A673 (cell line): Measurements from ENCODE around the gene PAAF1. TPM values are rescaled to one million over a fixed set of nuclear protein-coding genes. Genes with fewer than 3 reads are reported as not detected.

Experiments used
- BruUV-seq: library from RNA; stranded (reverse); fragments of 400-500 nt; replicated peaks from 2 replicates; lab custom pipeline; 2021; lab: Mats Ljungman, UMichigan
- CTCF ChIA-PET: fragments of 300-600 bp; sonication (Branson Sonifier 250); formaldehyde crosslinking; loops from one replicate; lab custom pipeline; 2022; ENCODE audit warnings: antibody characterized with exemption; lab: Charles Lee
- POLR2A ChIA-PET: fragments of 300-600 bp; sonication (Branson Sonifier 250); formaldehyde crosslinking; loops from one replicate; lab custom pipeline; 2022; ENCODE audit warnings: antibody characterized with exemption; ENCODE audit not compliant: low non-redundant PET; lab: Charles Lee
- DNase-seq: peaks from one replicate; pipeline ENCODE4 v3.0.0-alpha.2; 2015; ENCODE audit warnings: low spot score
- H3K27ac ChIP-seq: fragments of 200-600 bp; sonication (generic); 2 replicates; pipeline ENCODE4 v1.5.1; 2016; ENCODE audit warnings: mixed run types, low read depth, mild to moderate bottlenecking, mixed read lengths, antibody characterized with exemption, low read length; ENCODE audit not compliant: poor library complexity, severe bottlenecking
- H3K27me3 ChIP-seq: fragments of 200-600 bp; sonication (generic); replicated peaks from 2 replicates; pipeline ENCODE4 v1.6.1; 2017; ENCODE audit warnings: mixed run types, low read depth, mild to moderate bottlenecking, mixed read lengths, antibody characterized with exemption, low read length; ENCODE audit not compliant: insufficient read depth, poor library complexity
- H3K36me3 ChIP-seq: fragments of 200-600 bp; sonication (generic); 2 replicates; pipeline ENCODE4 v1.6.1; 2016; ENCODE audit warnings: mixed run types, mild to moderate bottlenecking, mixed read lengths, antibody characterized with exemption, low read length; ENCODE audit not compliant: insufficient read depth, poor library complexity, severe bottlenecking
- H3K4me1 ChIP-seq: fragments of 200-600 bp; sonication (generic); 2 replicates; pipeline ENCODE4 v1.6.1; 2017; ENCODE audit warnings: mixed run types, mild to moderate bottlenecking, mixed read lengths, antibody characterized with exemption, low read length; ENCODE audit not compliant: insufficient read depth, poor library complexity, severe bottlenecking
- H3K4me3 ChIP-seq: fragments of 200-600 bp; sonication (generic); 2 replicates; pipeline ENCODE4 v1.5.1; 2016; ENCODE audit warnings: low read depth, mixed run types, mild to moderate bottlenecking, mixed read lengths, low read length; ENCODE audit not compliant: poor library complexity, severe bottlenecking
- H3K9me3 ChIP-seq: fragments of 200-600 bp; sonication (generic); 2 replicates; pipeline ENCODE4 v1.6.1; 2016; ENCODE audit warnings: mixed run types, low read depth, mild to moderate bottlenecking, mixed read lengths, antibody characterized with exemption, low read length; ENCODE audit not compliant: poor library complexity, severe bottlenecking
- CTCF ChIP-seq: fragments of 300-800, 200-600 bp; sonication (generic); conservative IDR thresholded peaks from 2 replicates; pipeline ENCODE4 v1.5.1; 2017; ENCODE audit warnings: low read depth, mild to moderate bottlenecking, antibody characterized with exemption, low read length, moderate library complexity, mixed read lengths
- EZH2 ChIP-seq: fragments of 200-600 bp; sonication (generic); IDR thresholded peaks from 2 replicates; pipeline ENCODE4 v1.6.1; 2017; ENCODE audit warnings: borderline replicate concordance, low read depth, mild to moderate bottlenecking, mixed read lengths, antibody characterized with exemption, low read length; ENCODE audit not compliant: poor library complexity, severe bottlenecking
- intact Hi-C: fragments of 100-400 bp; cut with micrococcal nuclease; formaldehyde crosslinking; loops from one replicate; pipeline ENCODE4 v1.10.0; 2022; ENCODE audit not compliant: unreplicated experiment
- total RNA-seq: library from RNA; stranded (reverse); gene quantifications from 2 replicates; pipeline ENCODE4 v1.2.3, GENCODE V29; 2021

Gene PAAF1
- total RNA-seq, 1 experiment from 2014 or later, result 20.3 TPM

GRCh38 chr11:73852049-73852448 is 24.8 kb upstream of the PAAF1 start:
- no peak overlapping the region for H3K27ac ChIP-seq
- CTCF ChIA-PET, result no interaction called here
- intact Hi-C loops, result no loop called here
- POLR2A ChIA-PET, result no interaction called here
- TF ChIP-seq EZH2 (no peak), CTCF (no peak)
- H3K9me3 ChIP-seq, result no peaks in the 10 kb centered on the region
- no peaks in the 10 kb centered on the region for H3K36me3 ChIP-seq
- H3K27me3 ChIP-seq, result no peaks in the 10 kb centered on the region
- BruUV-seq, result no TSS peak
- H3K4me3 ChIP-seq, result no peak overlapping the region
- no peaks in the 10 kb centered on the region for H3K4me1 ChIP-seq
- no peak for DNase-seq

GRCh38 chr11:73854680-73855079 is 22.1 kb upstream of the PAAF1 start:
- CTCF ChIA-PET, result no interaction called here
- H3K27me3 ChIP-seq, result no peaks in the 10 kb centered on the region
- no TSS peak for BruUV-seq
- H3K4me3 ChIP-seq, result no peak overlapping the region
- H3K27ac ChIP-seq, result no peak overlapping the region
- no peaks in the 10 kb centered on the region for H3K36me3 ChIP-seq
- intact Hi-C loops, result no loop called here
- TF ChIP-seq EZH2 (no peak), CTCF (no peak)
- POLR2A ChIA-PET, result no interaction called here
- no peak for DNase-seq
- H3K9me3 ChIP-seq, result no peaks in the 10 kb centered on the region
- no peaks in the 10 kb centered on the region for H3K4me1 ChIP-seq

DNA sequence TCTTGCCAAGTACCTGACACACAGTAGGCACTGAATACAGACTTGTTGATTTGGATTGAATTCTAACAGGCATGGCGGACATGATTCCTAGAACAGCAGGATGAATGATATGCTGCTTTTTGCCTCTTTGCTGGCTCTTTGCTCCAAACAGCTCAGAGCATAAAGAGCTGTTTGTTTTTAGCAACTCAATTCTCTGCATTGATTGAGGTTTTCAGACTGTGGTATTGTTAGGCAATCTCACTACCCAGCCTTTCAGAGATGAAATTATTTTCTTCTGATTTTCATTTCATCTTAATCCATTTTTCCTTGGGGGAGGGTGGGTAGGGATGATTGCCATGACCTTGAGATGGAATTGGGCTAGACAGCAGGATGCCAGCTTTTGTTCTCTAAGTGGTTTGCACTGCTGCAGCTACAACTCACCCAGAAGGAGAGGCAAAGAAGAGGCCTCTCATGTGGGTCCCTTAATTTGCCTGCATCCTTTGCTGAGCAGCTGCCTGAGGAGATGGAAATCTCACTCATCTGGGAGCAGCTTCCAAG is 20.7 kb upstream of the PAAF1 start:
- Histone ChIP-seq H3K36me3 (no peaks in the 10 kb centered on the region), H3K9me3 (no peaks in the 10 kb centered on the region), H3K27ac (no peak overlapping the region), H3K4me1 (no peaks in the 10 kb centered on the region), H3K27me3 (no peaks in the 10 kb centered on the region), H3K4me3 (no peak overlapping the region)
- no peak for TF ChIP-seq CTCF
- no peak for TF ChIP-seq EZH2
- DNase-seq, result no peak
- no TSS peak for BruUV-seq
- intact Hi-C loops, result no loop called here
- ChIA-PET CTCF (interaction anchor here (0.6 kb wide), 1 partner anchor 536 kb away, joined by 6 read pairs; no protein-coding TSS in a partner anchor), POLR2A (no interaction called here)
